HG03354 (cell line): ENCODE data around the gene BLOC1S1.
A peak's percentile ranks its signal among the peaks of the same experiment; 100 is the strongest.

Source experiments
- ATAC-seq: cut with Tn5 transposase; IDR thresholded peaks from one replicate; pipeline ENCODE4 v1.9.1; 2021; ENCODE audit warnings: mild to moderate bottlenecking; ENCODE audit not compliant: unreplicated experiment, poor library complexity, severe bottlenecking

BLOC1S1 gene

GRCh38 chr12:55715833-55716581, at the start of gene BLOC1S1:
TSS of gene BLOC1S1 (plus strand) at chr12:55716046. CDS start at chr12:55716052, 6 bp downstream.
- ATAC-seq, result peak; percentile 92

DNA sequence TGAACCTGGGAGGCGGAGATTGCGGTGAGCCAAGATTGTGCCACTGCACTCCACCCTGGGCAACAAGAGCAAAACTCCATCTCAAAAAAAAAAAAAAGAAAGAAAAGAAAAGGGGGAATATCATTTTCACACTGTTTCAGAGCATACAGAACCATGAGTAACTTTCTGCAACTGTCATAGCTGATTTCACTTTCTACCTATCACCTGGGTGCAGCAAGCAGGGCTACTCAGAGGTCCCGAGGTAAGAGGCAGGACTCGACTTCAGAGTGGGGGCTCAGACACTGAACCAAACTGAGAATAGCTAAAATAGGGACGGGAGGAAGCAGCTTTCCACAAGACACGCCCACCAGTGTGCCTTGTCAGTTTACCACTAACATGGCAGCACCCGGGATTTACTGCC, 49.3 kb upstream of the BLOC1S1 start:
- no peak for ATAC-seq

- ATAC-seq, result no peak
Measured at GRCh38 chr12:55670276-55670675, 45.6 kb upstream of the BLOC1S1 start.

- ATAC-seq, result no peak
Measured at GRCh38 chr12:55671746-55672145, 44.1 kb upstream of the BLOC1S1 start.

DNA sequence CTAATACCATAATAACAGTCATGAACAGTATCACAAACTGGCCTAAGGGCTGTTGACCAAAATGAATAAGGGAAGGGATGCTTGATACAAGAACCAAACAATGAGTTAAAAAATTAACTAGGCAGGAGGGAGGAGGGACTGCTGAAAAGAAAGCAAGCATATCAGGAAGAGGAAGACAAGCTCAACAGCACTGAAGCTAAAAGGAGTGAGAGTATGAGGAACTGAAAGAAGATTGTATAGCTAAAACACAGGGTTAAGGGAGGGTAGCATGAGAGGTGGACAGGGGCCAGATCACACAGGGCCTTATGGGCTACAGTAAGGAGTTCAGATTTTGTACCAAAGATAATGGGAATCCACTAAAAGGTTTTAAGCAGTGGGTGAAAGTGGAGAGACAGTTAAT, 42.2 kb upstream of the BLOC1S1 start:
- ATAC-seq, result peak; percentile 99

GRCh38 chr12:55675666-55676065, 40.2 kb upstream of the BLOC1S1 start:
- ATAC-seq, result no peak

GRCh38 chr12:55676707-55677106, 39.1 kb upstream of the BLOC1S1 start:
- ATAC-seq, result no peak

DNA sequence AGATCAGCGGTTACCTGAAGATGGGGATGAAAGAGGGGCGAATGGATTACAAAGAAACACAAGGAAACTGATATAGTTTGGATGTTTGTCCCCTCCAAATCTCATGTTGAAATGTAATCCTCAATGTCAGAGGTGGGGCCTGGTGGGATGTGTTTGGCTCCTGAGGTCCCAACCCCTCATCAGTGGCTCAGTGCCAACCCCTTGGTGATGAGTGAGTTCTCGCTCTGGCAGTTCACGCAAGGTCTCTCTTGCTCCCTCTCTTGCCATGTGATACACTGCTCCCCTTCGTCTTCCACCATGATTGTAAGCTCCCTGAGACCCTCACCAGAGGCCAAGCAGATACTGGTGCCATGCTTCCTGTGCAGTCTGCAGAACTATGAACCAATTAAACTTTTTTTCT, 36.2 kb upstream of the BLOC1S1 start:
- ATAC-seq, result no peak

DNA sequence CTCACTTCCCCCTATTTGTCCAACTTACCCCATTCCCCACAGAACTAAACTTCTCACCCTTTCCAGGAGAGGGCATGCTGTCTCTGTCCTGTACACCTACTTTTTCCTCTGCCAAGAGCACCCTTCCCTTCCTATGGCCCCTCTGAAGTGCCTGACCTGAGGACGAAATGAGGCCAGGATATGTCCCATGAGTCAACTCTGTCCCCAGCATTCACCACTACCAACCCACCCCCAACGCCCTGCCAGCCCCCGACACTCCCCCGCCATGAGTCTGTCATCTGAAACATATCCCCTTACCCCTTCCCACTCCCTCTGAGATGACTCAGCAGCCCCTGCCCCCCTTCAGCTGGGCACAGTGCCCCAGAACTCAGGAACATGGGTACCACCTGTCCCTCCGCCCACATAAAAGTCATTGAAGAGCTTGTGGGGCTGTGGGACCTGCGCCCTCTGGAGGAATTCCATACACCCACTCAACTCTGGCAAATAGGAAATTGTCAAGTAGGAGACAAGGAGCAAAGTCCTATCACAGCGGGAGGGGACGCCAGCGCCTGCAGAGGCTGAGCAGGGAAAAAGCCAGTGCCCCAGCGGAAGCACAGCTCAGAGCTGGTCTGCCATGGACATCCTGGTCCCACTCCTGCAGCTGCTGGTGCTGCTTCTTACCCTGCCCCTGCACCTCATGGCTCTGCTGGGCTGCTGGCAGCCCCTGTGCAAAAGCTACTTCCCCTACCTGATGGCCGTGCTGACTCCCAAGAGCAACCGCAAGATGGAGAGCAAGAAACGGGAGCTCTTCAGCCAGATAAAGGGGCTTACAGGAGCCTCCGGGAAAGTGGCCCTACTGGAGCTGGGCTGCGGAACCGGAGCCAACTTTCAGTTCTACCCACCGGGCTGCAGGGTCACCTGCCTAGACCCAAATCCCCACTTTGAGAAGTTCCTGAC, 34.4 kb upstream of the BLOC1S1 start:
- no peak for ATAC-seq

DNA sequence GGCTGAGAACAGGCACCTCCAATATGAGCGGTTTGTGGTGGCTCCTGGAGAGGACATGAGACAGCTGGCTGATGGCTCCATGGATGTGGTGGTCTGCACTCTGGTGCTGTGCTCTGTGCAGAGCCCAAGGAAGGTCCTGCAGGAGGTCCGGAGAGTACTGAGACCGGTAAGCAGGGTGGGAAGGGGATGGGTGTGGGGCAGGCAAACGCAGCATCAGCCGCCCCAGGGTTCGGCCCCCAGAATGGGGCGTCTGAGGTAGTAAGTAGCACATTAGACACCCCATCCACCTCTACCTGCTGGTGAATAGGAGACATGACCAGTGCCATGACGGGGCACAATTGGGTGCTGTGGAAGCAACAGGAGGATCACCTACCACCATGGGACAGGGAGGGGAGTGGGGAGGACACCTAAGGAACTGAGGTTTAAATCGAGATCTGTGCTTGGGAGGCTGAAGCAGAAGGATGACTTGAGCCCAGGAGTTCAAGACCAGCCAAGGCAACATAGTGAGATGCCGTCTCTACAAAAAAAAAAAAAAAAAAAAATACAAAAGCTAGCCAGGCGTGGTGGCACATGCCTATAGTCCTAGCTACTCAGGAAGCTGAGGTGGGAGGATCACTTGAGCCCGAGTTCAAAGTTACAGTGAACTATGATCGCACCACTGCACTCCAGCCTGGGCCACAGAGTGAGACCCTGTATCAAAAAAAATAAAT, 33.6 kb upstream of the BLOC1S1 start:
- no peak for ATAC-seq

DNA sequence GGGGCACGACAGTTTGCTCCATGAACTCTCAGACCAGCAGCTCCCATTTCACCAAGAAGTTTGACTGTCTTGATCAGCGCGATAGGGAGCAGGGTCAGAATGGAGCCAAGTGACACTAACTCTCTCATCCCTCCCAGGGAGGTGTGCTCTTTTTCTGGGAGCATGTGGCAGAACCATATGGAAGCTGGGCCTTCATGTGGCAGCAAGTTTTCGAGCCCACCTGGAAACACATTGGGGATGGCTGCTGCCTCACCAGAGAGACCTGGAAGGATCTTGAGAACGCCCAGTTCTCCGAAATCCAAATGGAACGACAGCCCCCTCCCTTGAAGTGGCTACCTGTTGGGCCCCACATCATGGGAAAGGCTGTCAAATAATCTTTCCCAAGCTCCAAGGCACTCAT, 32.2 kb upstream of the BLOC1S1 start:
- no peak for ATAC-seq

DNA sequence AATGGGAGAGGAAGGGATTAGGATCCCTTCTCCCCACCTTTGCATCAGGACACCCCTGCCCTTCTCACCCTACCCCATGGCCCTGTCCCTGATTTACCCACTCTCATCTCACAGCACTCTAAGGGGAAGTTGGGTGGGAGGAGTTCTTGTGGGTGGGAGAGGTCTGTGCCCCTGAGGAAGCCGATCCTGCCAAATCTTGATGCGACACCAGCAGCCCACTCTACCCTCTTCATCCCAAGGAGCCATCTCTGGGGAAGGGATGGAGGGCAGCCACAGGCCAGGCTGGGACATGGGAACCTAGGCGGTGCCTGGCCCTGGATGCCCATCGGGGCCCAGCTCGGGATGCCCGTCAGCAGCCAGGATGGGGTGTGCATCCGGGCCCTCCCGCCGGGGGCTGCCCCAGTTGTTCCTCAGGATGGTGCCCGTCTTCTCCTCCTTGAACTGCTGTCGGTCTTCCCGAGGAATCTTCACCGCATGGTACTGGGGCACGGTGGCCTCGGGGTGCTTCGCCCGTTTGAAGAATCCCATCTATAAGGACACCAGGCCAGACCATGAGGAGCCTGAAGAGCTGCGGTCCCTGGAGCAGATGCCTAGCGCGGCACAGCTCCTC, 31.0 kb upstream of the BLOC1S1 start:
- no peak for ATAC-seq

GRCh38 chr12:55685671-55686070, 30.2 kb upstream of the BLOC1S1 start:
- no peak for ATAC-seq

- ATAC-seq, result no peak
Measured at GRCh38 chr12:55686366-55687010, 29.4 kb upstream of the BLOC1S1 start.

DNA sequence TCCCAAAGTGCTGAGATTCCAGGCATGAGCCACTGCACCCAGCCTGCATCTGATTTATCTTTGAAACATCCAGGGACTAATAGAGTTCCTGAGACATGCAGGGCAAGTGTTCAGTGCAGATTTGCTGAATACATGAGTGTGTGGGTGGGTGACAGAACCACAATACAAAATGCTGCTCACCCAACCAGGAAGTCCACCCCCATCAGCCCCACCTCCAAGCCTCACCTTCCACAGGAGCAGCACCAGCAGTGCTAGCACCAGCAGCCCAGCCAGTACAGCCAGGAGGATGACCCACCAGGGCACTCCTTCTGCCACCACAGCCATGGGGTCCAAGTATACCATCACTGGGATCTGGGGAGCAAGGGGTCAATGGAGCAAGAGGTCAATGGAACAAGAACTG, 28.1 kb upstream of the BLOC1S1 start:
- no peak for ATAC-seq

DNA sequence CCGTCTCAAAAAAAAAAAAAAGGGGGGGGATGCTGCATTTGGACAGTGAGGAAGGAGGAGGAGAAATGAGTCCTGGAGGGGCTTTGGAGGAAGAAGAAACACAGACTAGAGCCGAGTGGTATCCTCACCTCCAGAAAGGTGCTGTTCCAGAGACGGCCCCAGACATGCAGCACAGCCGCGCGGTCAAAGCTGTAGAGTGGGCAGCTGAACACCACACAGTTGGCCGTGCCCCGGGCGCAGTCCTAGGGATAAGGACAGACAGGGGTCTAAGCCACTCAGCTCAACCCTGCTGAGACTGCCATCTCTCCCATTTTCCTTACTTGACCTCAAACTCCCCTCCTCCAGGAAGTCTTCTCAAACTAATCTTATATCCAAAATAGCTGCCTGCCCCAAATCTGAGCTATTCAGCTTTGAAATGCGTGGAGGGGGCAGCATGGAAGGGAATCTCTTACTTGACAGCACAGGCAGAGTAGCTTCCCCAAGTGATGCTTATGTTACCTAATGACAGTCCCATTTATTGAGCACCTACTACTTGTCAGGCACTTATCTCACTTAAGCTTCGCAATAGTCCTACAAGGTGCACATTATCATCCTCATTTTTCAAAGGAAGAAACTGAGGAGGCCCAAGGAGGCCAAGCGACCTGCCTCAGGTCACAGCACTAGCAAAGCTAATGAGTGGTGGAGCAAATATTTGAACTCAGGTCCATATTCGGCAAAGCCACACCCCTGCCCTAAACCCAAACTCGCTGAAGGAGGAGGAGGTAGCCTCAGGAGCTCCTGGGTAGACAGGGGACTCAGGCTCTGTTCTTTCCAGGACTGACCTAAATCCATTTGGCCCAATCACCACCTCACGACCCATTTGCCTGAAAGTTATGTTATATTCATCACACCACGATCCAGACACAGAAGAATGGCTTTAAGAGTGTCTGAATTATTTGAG, 26.9 kb upstream of the BLOC1S1 start:
- ATAC-seq, result no peak

DNA sequence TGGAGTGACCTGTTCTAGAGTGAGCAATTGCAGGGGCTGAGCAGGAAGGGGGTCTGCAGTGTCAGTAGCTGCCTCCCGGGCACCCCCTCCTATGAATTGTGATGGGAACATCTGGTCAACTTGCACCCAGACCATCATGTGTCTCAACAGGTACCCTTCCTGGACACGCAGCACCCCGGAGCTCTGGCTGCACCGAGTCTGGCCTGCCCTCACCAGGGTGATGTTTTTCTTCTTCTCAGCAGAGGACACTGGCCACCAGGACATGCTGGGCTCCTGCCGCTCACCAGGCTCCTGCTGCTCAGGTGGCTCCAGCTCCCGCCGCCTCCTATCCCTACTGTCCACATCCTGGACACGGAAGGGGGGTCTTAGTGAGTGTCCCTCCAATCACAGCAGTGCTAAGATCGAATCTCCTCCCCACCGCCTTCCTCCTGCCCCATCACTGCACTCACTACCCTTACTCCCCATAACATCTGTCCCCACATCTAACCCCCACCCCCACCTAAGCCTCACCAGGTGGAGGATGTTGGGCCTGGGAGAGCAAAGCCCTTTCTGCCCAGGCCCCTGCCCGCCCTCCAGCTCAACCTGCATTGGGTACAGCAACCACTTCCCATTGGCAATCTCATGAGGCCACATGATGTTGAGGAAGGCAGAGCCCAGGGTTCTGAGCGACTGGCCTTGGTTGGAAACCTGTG, 23.1 kb upstream of the BLOC1S1 start:
- ATAC-seq, result no peak
